GM18505 (cell line): ENCODE data around the gene ANKRD62.
"Not testable (repeated sequence)": the region's sequence is repeated elsewhere in the genome, so short reads cannot be mapped to it uniquely, and the experiment has no call there.

ENCODE experiments used
- ATAC-seq: cut with Tn5 transposase; IDR thresholded peaks from one replicate; pipeline ENCODE4 v1.9.1; 2021; ENCODE audit not compliant: unreplicated experiment
- POLR2A ChIP-seq: IDR thresholded peaks from 4 replicates; pipeline ENCODE4 v1.6.1; 2011; ENCODE audit warnings: borderline replicate concordance; ENCODE audit not compliant: insufficient read depth, insufficient read length; ENCODE audit errors: extremely low read depth

Gene ANKRD62

DNA sequence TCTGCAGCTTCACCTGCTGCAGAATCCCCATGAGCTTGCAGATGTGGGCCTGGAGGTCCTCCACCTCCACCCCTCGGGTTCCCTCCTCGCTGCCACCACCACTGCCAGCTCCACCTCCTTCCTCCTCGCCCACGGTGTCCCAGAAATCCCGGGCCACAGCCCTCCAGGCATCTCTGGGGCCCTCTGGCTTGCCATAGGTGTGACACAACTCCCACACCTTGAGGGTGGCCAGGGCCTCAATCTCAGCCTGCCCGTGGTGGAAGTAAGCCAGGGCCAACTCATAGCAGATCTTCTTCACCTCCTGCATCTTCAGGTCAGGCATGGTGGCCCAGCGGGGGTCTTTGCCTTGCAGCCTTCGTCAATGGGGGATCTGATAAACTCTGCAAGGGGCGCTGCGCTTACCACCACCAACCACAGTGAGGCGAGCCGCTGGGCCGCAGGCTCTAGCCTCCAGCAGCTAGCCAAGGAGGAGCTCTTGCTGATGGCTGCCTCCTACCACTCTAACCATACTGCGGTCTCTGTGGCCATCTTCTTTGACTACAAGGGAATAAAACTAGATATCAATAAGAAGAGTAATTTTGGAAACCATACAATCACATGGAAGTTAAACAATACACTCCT, 36.1 kb upstream of the ANKRD62 start:
- no peak for ATAC-seq
- no peak for TF ChIP-seq POLR2A

DNA sequence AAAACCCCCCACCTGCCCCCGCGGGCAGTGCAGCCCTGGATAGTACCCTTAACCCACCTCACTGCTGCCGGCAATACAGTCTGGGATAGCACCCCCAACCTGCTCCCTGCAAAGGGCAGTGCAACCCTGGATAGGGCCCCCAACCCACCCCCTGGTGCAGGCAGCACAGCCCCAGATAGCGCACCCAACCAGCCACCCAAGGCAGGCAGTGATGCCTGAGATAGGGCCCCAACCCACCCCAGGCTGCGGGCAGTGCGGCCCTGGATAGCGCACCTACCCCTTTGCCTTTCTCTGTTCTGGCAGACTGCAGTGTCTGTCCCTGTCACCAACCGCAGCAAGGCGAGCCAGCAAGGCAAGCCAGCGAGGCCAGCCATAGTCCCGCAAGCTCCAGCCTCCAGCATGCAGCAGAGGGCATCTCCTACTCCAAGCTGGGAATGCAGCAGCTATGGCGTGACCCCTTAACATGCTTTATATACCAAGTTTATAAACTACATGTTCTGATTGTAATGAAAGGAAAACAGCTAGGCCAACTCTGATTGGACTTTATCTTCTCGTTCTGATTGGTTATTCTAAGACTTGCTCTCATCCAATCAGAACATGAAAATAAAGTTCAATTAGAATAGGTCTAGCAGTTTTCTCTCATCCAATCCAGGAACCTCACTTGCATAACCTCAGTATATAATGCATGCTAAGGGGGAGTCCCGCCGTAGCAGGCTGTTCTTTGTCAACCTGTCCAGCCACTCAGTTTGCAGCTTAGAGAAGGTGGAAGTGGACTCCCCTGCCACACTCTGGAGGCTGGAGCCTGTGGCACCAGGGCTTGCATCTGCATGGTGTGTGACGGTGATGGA, 34.1 kb upstream of the ANKRD62 start:
- ATAC-seq, result no peak
- TF ChIP-seq POLR2A, result no peak

DNA sequence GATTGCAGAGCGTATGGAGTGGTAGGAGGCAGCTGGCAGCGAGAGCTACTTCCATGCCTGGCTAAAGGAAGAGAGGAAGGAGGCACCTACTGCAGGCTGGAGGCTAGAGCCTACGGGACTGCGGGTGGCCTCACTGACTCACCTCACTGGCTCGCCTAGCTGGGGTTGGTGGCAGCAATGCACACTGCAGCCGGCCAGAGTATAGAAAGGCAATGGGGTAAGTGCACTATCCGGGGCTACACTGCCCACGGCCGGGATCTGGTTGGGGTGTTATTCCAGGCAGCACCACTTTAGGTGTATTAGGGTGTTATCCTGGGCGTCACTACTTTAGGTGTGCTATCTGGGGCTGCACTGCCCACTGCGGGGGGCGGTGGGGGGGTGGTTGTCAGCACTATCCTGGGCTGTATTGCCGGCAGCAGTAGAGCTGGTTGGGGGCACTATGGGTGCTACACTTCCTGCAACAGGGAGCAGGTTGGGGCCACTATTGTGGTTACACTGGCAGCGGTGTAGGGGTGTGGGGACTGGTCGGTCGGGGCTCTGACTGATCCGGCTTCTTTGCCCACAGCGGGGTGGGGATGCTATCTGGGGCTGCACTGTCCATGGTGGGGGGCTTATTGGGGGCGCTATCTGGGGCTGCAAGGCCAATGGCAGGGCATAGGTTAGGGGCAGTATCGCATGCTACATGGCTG, 33.3 kb upstream of the ANKRD62 start:
- no peak for TF ChIP-seq POLR2A
- ATAC-seq, result no peak

DNA sequence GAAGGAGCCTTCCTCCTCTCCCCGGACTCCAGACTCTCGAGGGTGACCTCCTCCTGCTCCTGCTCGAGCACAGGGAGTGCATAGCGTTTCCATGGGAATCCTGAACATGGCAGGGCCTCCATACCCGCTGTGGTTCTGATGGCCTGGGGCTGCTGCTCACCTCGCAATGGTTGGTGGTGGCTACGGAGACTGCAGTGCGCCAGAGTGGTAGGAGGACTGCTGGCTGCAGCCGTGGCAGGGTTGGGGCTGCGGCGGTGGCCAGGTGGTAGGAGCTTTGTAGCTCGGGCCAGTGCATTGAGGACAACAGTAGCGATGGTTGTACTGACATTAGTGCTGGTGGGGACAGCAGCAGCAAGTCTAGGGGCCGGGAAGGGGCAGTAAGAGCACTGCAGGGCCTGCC, 32.0 kb upstream of the ANKRD62 start:
- no peak for TF ChIP-seq POLR2A
- no peak for ATAC-seq

DNA sequence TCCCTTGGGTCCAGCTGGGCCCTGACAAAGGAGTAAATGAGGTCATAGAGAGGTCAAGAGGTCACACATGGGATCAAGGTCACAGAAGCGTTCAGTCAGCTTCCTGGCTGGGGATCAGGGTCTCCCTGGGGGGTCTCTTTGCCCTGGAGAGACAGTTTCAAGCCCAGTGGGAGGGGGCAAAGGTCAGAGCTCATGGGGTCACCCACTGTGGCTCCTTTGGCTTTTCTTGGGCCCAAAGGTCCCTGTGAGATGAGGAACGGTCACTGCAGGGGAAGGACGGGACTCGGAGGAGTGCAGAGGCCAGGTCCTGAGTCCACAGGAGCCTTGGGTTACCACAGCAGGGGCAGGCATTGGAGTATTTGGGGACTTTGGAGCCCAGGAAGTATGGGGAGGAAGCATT, 30.7 kb upstream of the ANKRD62 start:
- ATAC-seq, result no peak
- TF ChIP-seq POLR2A, result no peak

DNA sequence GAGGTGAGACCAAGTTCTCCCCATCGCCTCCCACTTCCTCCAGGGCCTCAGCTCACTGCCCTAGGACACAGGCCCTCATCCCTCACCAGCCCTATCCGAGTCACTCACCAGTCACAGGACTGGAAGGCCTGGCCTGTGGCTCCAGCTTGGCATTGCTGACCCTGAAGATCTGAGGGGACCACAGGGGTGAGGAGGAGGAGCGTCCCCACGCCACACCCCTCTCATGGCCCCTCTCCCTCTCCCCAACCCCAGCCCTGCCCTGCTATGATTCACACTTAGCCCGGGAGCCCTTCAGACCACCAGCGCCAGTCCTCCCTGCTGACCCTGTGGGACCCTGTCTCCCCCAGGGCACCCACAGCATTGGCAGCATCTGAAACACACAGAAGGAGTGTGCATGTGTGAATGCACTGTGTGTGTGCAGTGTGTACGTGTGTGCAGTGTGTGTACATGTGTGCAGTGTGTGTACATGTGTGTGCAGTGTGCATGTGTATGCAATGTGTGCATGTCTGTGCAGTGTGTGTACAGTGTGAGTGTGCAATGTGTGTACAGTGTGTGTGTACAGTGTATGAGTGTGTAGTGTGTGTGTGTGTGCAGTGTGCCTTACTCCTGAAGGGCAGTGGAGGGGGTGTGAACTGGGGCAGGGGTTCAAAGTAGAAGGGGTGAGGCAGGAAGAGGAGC, 29.4 kb upstream of the ANKRD62 start:
- ATAC-seq, result no peak
- no peak for TF ChIP-seq POLR2A

DNA sequence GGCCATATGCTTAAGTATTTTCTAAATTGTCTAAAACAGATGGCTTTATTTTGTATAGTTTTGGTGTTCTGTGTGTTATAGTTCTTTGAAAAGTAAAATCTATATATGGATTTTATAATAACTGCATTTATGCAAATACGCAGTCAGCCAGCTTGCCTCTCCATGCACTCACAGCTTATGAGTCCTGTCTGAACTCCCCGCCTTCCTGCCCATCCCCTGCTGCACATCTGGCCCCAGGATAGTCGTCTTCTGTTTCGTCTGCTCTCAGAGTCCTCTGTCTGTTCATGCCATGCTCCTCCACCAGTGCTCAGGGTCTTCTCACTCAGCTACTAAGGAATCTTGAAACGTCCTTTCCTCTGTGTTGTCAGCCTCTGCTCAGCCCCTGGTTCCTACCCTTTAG, 28.2 kb upstream of the ANKRD62 start:
- no peak for TF ChIP-seq POLR2A
- ATAC-seq, result no peak

DNA sequence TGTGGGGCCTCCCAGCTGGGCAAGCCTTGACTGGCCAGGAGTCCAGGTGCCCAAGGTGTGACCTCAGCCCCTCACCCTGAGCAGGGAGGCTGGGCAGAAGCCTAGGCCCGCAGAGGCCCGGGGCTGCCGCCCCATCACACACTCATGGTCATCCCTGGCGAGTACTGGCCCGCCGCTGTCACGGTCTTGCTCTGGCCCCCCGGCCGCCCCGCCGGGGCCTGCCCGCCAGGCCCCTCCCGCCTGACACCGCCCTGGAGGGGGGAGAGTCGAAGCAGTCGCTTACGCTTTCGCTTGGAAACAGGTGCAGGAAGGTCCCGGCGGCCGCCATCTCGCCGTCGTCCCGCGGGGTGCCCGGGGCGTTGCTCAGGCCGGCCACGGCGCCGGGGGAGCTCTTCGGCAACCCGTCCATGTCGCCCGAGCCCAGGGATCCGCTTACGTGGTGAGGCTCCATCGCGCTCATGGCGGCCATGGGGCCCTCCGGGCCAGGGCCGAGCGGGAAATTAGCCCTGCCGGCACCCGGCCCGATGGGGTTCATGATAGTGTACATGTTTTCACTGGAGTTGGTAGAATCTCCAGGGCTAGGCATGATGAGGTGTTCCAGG, 26.6 kb upstream of the ANKRD62 start:
- ATAC-seq, result no peak
- no peak for TF ChIP-seq POLR2A

DNA sequence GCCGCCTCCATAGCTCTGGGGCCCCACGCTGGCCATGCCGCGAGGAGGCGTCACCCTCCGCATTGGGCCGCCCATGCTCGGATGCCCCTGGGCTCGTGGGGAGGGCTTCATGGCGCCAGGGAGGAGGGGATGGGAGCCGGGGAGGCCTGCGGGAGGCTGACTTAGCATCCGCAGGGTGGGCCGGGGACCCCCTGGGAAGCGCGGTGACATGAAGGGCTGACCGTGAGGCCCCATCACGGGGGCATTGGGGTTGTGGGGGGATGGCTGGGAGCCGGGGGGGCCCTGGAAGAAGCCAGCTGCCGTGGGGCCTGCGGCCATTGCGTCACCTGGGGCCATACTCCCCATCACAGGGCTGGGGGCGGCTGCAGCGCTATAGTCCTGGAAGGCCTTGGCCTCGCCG, 26.0 kb upstream of the ANKRD62 start:
- ATAC-seq, result no peak
- no peak for TF ChIP-seq POLR2A

DNA sequence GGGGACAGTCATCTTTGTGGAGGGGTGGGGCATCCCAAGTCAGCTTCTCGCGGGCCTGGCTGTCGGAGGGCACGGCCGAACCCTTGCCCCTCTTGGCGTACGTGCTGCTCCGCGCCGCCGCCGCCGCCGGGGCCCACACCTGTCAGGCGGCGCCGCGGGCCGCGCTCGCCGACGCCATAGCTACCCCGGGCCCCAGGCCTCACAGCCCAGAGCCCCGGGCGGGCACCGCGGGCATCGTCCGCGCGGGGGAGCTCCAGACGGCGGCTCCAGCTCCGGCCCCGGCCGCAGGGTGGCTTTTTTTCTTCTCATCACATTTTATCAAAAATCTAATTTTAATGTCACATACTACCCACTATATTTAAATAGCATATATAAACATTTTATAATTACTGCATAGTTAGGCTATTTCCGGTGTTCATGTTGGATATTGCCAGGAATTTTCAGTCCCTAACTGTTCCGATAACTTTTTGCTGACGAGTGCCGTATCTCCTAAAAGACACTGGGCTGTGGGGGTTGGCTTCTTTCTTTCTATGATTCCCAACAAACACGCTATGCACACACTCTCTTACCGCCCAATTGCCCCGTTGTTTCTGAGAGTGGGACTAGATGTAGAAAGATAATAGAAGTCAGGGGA, 25.2 kb upstream of the ANKRD62 start:
- not testable (repeated sequence) for ATAC-seq

DNA sequence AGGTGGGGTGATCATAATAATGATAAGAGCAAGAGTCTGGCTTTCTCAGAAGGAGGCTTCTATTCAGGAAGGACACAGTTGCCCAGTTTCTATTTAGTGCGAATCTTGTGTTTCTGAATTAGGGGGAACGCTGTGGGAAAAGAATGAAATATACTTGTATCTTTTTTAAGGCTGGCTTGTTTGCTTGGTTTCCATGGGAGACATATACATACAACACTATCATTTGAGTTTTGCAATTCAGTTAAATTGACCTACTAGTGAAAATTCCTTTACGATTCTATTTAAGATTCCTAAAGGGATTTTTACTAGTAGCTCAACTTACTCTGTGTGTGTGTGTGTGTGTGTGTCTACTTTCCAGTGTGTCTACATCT, 24.7 kb upstream of the ANKRD62 start:
- no peak for ATAC-seq

DNA sequence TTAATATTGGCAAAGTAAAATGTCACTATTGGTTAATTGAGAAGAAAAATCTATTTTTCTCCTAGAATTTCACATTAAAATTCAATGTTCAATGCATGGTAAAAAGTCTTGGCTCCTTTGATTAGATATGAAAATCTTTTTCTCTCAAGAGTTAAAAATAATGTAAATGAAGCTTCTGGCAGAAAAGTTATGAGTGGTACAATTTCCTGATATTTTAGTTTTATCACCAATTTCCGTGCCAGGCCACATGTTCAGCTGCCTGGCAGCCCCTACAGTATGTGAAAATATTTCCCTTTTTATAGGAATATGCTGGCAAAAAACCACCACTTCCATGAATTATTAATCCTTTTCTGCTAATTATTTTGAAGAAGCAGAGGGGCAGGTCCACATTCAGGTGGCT, 22.6 kb upstream of the ANKRD62 start:
- not testable (repeated sequence) for ATAC-seq

More for the DNA sequence above, 24.7 kb upstream of the ANKRD62 start:
- TF ChIP-seq POLR2A, result no peak

DNA sequence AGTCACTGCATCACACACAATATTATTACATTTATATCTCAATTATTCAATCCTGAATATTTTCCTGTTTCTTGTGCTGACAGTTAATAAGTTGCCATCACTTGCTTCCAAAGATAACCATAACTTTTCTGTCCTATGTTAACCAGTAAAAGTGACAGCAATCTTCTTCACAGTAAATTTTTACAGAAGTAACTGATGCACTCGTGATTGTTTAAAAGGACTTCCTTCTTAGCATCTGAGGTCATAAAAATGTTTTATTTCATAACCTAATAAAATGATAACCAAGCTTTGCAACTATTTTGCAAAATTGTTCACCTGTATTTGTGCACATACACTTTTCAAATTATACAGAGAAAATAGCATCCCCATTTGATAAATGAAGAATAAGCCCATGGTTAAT, 20.6 kb upstream of the ANKRD62 start:
- no peak for TF ChIP-seq POLR2A
- ATAC-seq, result no peak

DNA sequence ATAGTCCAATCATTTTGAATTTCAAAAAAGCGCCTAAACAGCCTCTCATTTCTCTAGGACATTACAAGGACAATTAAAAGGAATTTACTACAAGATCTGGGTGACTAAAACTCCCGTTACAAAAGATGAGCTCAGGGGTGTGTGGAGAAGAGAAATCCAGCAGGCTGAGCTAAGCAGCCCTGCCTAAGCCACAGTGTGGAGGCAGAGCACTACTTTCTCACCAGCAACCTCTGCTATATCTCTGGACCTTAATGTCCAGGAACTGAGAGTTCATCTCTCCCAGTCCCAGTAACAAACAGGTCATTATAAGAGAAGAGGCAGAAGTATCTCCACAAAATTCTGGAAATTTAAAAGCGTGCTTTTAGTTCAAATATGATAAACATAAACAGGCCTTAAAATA, 18.9 kb upstream of the ANKRD62 start:
- no peak for ATAC-seq
- TF ChIP-seq POLR2A, result no peak
